Gastroesophageal sphincter (tissue), 3 donors: ENCODE data around the gene OTOP1.

Source experiments
- EP300 ChIP-seq: sonication (generic); formaldehyde crosslinking; IDR thresholded peaks from one replicate; pipeline ENCODE4 v1.6.1; 2017; ENCODE audit warnings: antibody characterized with exemption, mild to moderate bottlenecking
- POLR2A ChIP-seq, 2 donors: fragments of 450-650 bp; IDR thresholded peaks; one replicate each; pipeline ENCODE4 v1.6.1; 2017; ENCODE audit warnings: antibody characterized with exemption in 2 of 2, mild to moderate bottlenecking in 2 of 2, moderate library complexity in 1 of 2
- TF ChIP-seq, protein P1 (sequence below), 4 experiments: fragments of 200-600 bp in 2 of 4; fragments of 450-650 bp in 2 of 4; sonication (generic) in 1 of 4; IDR thresholded peaks; one replicate each; pipeline ENCODE4 v1.5.1; 2017 to 2019; ENCODE audit warnings: antibody characterized with exemption in 4 of 4, mild to moderate bottlenecking in 2 of 4, moderate library complexity in 2 of 4

DNA sequence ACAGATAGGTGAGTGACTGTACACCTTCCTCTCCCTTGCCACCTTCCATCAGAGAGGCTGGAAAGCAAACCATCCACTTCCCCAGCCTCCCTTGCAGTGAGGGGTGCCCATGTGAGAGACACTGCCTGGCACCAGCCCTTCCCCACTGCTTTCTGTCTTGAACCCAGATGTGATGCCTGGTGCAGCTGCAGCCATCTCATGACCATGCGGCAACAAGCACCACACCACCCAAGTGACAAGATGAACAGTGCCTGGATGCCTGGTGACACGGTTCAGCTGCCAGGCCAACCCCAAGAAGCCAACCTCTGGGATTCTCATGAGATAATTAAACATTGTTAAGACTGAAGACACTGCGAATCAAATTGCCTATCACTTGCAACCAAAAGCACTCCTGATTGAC, 31.4 kb downstream of the OTOP1 start:
- TF ChIP-seq, protein P1, sequence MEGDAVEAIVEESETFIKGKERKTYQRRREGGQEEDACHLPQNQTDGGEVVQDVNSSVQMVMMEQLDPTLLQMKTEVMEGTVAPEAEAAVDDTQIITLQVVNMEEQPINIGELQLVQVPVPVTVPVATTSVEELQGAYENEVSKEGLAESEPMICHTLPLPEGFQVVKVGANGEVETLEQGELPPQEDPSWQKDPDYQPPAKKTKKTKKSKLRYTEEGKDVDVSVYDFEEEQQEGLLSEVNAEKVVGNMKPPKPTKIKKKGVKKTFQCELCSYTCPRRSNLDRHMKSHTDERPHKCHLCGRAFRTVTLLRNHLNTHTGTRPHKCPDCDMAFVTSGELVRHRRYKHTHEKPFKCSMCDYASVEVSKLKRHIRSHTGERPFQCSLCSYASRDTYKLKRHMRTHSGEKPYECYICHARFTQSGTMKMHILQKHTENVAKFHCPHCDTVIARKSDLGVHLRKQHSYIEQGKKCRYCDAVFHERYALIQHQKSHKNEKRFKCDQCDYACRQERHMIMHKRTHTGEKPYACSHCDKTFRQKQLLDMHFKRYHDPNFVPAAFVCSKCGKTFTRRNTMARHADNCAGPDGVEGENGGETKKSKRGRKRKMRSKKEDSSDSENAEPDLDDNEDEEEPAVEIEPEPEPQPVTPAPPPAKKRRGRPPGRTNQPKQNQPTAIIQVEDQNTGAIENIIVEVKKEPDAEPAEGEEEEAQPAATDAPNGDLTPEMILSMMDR (IDR thresholded peaks at IDR 0.05), result no peak
- TF ChIP-seq POLR2A (IDR thresholded peaks at IDR 0.05), result no peak
- no peak for TF ChIP-seq EP300
